Breast epithelium (tissue), 3 donors: Measurements from ENCODE around the gene FIGLA.

Experiments used
- CTCF ChIP-seq, 3 donors: fragments of 450-650 bp; IDR thresholded peaks; one replicate each; pipeline ENCODE4 v1.5.1; 2016 to 2017; ENCODE audit warnings: antibody characterized with exemption in 3 of 3, mild to moderate bottlenecking in 3 of 3, moderate library complexity in 3 of 3
- POLR2A ChIP-seq: fragments of 450-650 bp; IDR thresholded peaks from one replicate; pipeline ENCODE4 v1.6.1; 2016; ENCODE audit warnings: antibody characterized with exemption, mild to moderate bottlenecking, moderate library complexity

- TF ChIP-seq CTCF (IDR thresholded peaks at IDR 0.05) = no peak
- no peak for TF ChIP-seq POLR2A
Observed at GRCh38 chr2:70816726-70817125, 26.3 kb upstream of the FIGLA start.
